Osteocyte (in vitro differentiated cells): ENCODE data around the gene ZNRD2. TPM values are rescaled to one million over a fixed set of nuclear protein-coding genes. Genes with fewer than 3 reads are reported as not detected.

ENCODE experiments used
- DNase-seq: peaks from one replicate; pipeline ENCODE4 v3.0.0; 2021; ENCODE audit warnings: mixed read lengths; ENCODE audit not compliant: unreplicated experiment; ENCODE audit errors: extremely low spot score
- H3K27ac Mint-ChIP-seq: one replicate; pipeline ENCODE4 v1.8.0; 2021; ENCODE audit warnings: mild to moderate bottlenecking, mixed read lengths; ENCODE audit not compliant: unreplicated experiment
- H3K27me3 Mint-ChIP-seq: one replicate; pipeline ENCODE4 v1.8.0; 2021; ENCODE audit warnings: mixed read lengths; ENCODE audit not compliant: unreplicated experiment
- H3K36me3 Mint-ChIP-seq: one replicate; pipeline ENCODE4 v1.8.0; 2021; ENCODE audit warnings: mixed read lengths; ENCODE audit not compliant: unreplicated experiment
- H3K4me1 Mint-ChIP-seq: one replicate; pipeline ENCODE4 v1.8.0; 2021; ENCODE audit warnings: mixed read lengths; ENCODE audit not compliant: unreplicated experiment
- H3K4me3 Mint-ChIP-seq: one replicate; pipeline ENCODE4 v1.8.0; 2021; ENCODE audit warnings: mild to moderate bottlenecking, moderate library complexity, mixed read lengths; ENCODE audit not compliant: unreplicated experiment
- H3K9me3 Mint-ChIP-seq: one replicate; pipeline ENCODE4 v1.8.0; 2021; ENCODE audit warnings: mixed read lengths; ENCODE audit not compliant: unreplicated experiment
- total RNA-seq: library from RNA; stranded (reverse); gene quantifications from 2 replicates; pipeline ENCODE4 v1.2.1, GENCODE V29; 2021
- TF ChIP-seq, protein P1 (sequence below): fragments of 200-600 bp; sonication (generic); IDR thresholded peaks from 2 replicates; pipeline ENCODE4 v1.5.0; 2021; ENCODE audit warnings: antibody characterized with exemption, mild to moderate bottlenecking, moderate library complexity

Gene ZNRD2
- total RNA-seq, 1 donor from 2014 or later, result 31.3 TPM

DNA sequence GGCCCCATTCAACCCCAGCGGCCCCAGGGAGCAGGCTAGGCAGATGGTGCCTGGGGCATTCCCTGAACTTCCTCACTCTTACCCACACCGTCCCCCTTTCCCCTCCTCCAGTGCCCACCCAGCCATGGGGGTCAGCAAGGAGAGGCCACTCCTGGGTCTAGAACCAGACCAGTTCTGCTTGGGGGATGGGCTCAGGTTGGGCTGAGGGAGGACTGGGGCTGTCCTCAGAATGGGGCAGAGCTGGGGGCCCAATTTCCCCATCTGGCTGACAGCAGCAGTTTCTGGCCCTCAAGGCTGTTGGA, 33.0 kb upstream of the ZNRD2 start:
- H3K4me3 Mint-ChIP-seq, result no peak overlapping the region
- peaks cover 4% of the 10 kb centered on the region for H3K36me3 Mint-ChIP-seq
- no peaks in the 10 kb centered on the region for H3K9me3 Mint-ChIP-seq
- TF ChIP-seq, protein P1, sequence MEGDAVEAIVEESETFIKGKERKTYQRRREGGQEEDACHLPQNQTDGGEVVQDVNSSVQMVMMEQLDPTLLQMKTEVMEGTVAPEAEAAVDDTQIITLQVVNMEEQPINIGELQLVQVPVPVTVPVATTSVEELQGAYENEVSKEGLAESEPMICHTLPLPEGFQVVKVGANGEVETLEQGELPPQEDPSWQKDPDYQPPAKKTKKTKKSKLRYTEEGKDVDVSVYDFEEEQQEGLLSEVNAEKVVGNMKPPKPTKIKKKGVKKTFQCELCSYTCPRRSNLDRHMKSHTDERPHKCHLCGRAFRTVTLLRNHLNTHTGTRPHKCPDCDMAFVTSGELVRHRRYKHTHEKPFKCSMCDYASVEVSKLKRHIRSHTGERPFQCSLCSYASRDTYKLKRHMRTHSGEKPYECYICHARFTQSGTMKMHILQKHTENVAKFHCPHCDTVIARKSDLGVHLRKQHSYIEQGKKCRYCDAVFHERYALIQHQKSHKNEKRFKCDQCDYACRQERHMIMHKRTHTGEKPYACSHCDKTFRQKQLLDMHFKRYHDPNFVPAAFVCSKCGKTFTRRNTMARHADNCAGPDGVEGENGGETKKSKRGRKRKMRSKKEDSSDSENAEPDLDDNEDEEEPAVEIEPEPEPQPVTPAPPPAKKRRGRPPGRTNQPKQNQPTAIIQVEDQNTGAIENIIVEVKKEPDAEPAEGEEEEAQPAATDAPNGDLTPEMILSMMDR, result no peak
- peak overlapping the region; percentile 54 for H3K27ac Mint-ChIP-seq
- DNase-seq, result no peak
- H3K27me3 Mint-ChIP-seq, result no peaks in the 10 kb centered on the region
- H3K4me1 Mint-ChIP-seq, result peaks cover 15% of the 10 kb centered on the region

DNA sequence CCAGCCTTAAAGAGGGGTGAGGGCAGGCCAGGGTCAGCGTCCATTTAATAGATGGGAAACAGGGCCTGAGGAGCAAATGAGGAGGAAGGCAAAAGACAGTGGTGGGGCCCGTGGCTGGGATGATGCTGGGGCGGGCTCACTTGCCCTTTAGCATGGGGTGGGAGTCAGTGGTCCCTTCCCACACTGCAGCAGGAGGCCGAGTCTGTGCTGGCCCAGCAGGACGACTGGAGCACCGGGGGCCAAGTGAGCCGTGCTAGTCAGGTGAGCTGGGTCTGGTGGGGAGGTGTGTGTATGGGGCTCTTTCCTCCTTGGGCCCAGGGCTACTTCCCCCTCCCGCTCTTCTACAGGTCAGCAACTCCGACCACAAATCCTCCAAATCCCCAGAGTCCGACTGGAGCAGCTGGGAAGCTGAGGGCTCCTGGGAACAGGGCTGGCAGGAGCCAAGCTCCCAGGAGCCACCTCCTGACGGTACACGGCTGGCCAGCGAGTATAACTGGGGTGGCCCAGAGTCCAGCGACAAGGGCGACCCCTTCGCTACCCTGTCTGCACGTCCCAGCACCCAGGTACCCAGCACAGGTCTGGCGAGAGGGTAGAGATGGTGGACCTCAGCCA, 32.6 kb upstream of the ZNRD2 start:
- Mint-ChIP-seq H3K4me1 (peaks cover 15% of the 10 kb centered on the region), H3K27ac (peak overlapping the region; percentile 54), H3K9me3 (no peaks in the 10 kb centered on the region), H3K4me3 (no peak overlapping the region), H3K36me3 (peaks cover 6% of the 10 kb centered on the region), H3K27me3 (no peaks in the 10 kb centered on the region)
- DNase-seq, result no peak
- TF ChIP-seq, protein P1, result no peak

DNA sequence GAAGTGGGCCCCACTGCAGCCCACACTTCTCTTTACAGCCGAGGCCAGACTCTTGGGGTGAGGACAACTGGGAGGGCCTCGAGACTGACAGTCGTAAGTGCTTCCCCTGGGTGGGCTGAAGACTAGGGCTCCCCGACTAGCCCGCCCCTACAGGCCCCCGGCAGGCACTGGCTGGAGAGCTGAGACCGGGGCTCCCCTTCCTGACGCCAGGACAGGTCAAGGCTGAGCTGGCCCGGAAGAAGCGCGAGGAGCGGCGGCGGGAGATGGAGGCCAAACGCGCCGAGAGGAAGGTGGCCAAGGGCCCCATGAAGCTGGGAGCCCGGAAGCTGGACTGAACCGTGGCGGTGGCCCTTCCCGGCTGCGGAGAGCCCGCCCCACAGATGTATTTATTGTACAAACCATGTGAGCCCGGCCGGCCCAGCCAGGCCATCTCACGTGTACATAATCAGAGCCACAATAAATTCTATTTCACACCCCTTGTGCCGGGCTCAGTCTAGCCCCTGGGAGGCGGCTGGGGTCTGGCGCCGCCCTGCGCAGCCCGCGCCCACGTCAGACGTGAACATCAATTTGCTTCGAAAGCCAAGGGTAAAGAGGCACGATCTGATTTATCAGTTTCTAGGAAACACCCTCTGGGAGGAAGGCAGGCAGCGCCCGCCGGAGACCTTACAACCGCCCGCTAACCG, 31.9 kb upstream of the ZNRD2 start:
- no peak for DNase-seq

DNA sequence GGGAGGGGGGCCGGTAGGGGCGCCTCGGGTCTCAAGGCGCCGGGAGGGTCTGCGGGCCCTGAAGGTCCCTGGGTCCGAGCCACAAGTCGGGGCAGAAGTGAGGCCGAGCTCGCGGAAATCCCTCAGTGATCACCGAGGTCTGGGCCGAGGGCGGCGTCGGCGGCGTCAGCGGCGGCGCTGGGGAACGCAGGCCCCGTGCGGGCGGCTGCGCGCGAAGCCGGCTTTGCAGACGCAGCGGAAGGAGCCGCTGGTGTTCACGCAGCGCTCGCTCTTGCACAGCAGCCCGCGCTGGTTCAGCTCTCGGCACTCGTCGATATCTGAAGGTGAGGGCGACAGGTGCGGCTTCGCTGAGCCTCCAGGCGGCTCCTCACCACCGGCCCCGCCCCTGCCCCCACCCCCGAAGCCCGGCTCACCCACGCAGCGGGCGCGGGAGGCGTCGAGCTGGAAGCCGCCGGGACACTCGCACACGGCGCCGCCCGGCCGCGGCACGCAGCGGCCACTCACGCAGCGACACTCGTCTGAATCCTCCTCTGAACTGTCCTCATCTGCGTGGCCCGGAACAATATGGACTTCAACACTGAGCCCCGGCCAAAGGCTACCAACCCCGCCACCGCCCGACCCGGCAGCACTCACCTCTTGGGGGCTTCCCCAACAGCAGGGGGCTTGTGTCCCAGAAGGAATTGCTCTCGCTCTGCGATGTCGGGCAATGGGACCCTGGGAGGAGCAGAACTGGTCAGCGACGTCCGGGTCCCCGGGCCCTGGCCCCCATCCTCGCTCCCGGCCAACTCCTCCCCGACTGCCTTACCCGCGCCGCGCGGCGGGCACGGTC, 31.1 kb upstream of the ZNRD2 start:
- Mint-ChIP-seq H3K27ac (no peak overlapping the region), H3K4me3 (no peak overlapping the region), H3K9me3 (no peaks in the 10 kb centered on the region), H3K36me3 (peaks cover 10% of the 10 kb centered on the region), H3K27me3 (no peaks in the 10 kb centered on the region), H3K4me1 (peaks cover 15% of the 10 kb centered on the region)
- DNase-seq, result no peak
- TF ChIP-seq, protein P1, result no peak

More for the DNA sequence above, 31.9 kb upstream of the ZNRD2 start:
- Mint-ChIP-seq H3K9me3 (no peaks in the 10 kb centered on the region), H3K4me1 (peaks cover 15% of the 10 kb centered on the region), H3K36me3 (peaks cover 6% of the 10 kb centered on the region), H3K4me3 (no peak overlapping the region), H3K27ac (no peak overlapping the region), H3K27me3 (no peaks in the 10 kb centered on the region)
- TF ChIP-seq, protein P1, result no peak

DNA sequence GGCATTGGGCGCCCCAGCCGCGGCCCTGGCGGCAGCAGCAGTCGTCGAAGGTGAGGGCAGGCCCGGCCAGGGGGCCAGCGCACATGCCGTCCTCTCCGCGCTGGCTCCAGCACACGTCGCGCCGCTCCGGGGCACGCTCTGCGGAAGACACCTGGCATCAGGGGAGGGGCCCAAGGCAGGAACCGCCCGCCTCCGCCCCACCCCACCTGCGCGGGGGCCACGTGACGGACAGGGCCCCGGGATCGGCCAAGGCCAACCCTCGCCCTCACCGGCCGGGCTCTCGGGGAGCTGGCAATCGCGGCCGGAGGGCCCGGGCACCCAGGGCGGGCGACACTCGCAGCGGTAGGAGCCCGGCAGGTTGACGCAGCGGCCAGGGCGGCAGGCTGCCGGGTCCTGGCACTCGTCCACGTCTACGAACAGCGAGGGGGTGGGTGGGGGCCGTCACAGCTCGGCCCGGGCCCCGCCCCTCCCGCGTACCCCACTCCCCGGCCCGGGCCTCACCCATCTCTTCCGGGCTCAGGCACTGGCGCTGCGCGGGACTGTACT, 30.5 kb upstream of the ZNRD2 start:
- Mint-ChIP-seq H3K4me1 (peaks cover 18% of the 10 kb centered on the region), H3K4me3 (peak overlapping the region; percentile 71), H3K27me3 (no peaks in the 10 kb centered on the region), H3K9me3 (no peaks in the 10 kb centered on the region), H3K27ac (peak overlapping the region; percentile 63), H3K36me3 (peaks cover 16% of the 10 kb centered on the region)
- TF ChIP-seq, protein P1, result no peak
- no peak for DNase-seq
